Stimulated activated CD4-positive, alpha-beta T cell treated with anti-CD3 and anti-CD28 coated beads, TNF-alpha, amount 100 ng/mL, for 24 hours (primary cell): ENCODE data around the gene AKNA.
A peak's percentile ranks its signal among the peaks of the same experiment; 100 is the strongest.

Experiments
- DNase-seq, 3 experiments: peaks; one replicate each; pipeline ENCODE4 v3.0.0-alpha.2; 2020; ENCODE audit warnings: low read depth in 3 of 3

AKNA gene

GRCh38 chr9:114417511-114417910 lies 29.7 kb upstream of the AKNA start:
- DNase-seq, result no peak

DNA sequence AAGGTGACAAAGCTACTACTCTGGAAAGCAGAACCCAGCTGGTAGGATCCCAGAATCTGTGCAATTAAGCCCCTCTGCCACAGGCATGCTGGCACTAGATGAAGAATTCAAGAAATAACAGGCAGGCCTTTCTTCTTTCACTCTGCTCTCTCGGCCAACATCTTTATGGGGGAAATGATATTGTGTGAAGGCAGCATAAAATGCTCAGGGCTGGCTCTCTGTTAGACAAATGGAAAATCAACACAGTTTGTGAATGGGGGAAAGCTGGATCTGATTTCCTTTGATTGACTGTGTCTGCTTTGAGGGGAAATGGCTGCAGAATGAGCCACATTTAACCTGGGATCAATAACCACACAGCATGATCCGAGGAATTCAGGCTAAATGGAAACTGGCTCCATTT lies 29.1 kb upstream of the AKNA start:
- DNase-seq, result no peak

- no peak for DNase-seq
These were observed 28.5 kb upstream of the AKNA start for GRCh38 chr9:114416290-114416689.

- DNase-seq, result no peak
These were observed 26.6 kb upstream of the AKNA start for GRCh38 chr9:114414346-114414745.

DNA sequence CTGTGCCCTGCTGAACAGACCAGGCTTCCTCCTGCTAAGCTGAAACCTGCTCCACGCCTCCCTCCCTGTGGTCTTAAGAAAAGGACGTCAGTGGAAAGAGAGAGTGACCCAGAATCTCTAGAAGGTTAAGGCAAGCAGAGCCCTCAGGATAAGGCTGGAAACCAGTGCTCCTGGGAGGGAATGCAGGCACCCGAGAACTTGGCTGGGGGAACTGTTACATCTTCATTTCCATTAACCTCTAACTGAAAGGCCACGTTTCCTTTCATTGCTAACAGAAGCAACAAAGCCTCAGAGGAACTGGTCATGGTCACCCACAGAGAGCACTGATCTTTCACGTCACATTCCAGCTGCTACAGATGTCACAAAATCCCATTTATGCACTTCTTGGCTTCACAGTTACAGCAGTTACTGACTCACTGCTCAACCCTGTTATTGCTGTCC lies 26.1 kb upstream of the AKNA start:
- no peak for DNase-seq

DNA sequence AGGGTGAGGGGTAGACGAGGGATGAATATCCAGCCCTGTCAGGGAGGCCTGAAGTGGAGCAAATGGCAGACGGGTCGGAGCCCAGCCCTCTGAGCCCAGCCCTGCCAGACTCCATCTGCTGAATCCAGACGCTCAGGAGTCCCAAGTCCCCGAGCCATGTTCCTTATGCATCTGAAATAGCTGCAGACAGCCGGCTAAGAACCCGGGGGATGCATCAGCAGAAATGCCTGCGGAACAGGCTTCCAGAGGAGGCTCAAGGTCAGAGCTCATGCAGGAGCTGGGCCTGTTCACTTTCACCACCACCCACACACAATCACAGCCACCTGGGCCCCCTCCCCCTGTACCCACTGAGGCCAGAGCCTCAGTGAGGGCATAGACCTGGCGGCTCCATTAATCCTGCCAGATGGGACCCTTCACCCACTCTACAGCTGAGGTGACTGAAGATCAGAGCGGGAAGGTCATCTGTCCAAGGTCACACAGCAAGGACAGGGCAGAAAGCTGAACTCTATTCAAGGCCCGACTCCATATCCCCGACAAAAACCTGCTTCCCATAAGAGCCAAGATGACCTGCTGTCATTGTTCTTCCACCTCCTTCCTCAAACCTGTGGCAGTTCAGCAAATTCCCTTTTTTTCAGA lies 24.4 kb upstream of the AKNA start:
- DNase-seq, result no peak

DNA sequence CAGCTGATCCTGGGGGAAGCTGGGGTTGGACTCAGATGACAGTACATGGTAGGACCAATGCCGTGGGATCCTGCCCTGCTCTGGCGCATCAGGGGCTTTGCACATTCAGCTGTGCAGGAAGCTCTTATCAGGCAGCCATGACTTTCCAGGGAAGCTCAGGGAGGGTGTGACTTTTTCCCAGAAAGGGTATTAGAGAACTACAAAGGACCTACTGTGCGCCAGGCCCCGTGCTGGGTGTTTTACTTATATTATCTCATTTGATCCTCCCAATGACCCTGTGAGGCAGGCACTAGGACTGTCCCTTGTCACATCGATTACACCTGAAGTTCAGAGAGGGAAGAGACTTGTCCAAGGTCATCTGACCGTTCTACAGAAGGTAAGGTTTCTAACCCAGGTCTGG lies 23.7 kb upstream of the AKNA start:
- DNase-seq, result no peak

DNA sequence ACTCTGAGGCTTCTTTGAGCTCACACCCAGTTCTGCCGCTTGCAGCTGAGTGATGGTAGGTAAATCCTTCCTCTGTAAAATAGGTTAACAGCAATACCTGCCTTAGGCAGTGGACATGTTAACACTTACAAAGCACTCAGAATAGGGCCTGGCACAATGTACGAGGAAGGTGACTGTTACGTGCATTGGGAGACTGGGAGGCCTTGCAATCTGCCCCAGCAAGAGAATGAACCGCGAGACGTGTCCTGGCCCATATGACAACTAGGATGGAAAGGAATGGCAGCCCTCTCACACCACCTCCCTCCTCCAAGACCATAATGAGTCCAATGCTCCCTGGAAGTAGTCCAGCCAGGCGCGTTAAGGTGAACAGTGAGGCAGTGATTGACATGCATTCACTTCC lies 23.1 kb upstream of the AKNA start:
- DNase-seq, result no peak

DNA sequence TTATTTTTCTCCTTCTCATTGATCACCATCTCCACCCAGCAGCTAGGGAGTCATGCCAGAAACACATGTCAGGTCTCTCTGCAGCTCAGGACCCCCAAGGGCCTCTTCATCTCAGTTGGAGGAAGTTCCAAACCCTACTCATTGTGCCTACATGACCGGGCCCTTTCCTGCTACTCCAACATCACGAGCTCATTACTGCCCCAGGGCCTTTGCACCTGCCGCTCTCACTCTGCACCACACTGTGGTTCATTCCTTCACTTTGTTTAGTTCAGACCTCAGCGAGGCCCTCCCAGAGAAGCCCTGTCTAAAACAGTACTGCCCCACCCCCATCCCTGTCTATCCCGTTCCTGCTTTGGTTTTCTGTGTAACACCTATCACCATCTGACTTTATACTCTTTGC lies 22.1 kb upstream of the AKNA start:
- no peak for DNase-seq

- no peak for DNase-seq
These were observed 21.5 kb upstream of the AKNA start for GRCh38 chr9:114409103-114409780.

DNA sequence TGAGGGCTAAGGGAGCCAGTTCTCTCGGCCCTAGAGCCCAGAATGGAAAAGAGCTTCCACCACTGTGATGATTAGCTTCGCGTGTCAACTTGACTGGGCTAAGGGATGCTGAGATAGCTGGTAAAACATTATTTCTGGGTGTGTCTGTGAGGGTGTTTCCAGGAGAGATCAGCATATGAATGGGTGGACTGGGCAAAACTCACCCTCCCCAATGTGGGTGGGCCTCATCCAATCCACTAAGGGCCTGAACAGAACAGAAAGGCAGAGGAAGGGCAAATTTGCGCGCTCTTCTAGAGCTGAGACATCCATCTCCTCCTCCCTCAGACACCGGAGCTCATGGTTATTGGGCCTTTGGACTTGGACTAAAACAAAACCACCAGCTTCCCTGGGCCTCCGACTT lies 20.9 kb upstream of the AKNA start:
- no peak for DNase-seq

DNA sequence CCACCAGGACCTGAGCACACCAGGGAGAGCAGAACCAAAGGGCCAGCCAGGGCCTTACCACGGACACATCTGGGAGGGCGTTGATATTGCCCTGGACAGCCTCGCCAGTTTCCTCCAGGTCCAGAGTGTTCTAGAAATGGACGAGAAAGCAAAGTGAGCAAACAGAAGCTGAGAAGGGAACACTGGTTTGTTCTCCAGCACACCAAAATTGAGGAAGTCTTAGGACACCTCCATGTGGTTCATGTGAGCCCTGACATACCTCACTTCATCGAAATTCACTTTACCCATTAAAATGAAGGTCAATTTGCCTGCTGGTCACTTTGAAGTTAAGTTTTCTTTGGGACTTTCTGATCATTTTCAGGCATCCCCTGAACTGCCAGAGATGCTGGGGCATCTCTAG lies 20.1 kb upstream of the AKNA start:
- no peak for DNase-seq

- no peak for DNase-seq
These were observed 18.7 kb upstream of the AKNA start for GRCh38 chr9:114406441-114406840.

DNA sequence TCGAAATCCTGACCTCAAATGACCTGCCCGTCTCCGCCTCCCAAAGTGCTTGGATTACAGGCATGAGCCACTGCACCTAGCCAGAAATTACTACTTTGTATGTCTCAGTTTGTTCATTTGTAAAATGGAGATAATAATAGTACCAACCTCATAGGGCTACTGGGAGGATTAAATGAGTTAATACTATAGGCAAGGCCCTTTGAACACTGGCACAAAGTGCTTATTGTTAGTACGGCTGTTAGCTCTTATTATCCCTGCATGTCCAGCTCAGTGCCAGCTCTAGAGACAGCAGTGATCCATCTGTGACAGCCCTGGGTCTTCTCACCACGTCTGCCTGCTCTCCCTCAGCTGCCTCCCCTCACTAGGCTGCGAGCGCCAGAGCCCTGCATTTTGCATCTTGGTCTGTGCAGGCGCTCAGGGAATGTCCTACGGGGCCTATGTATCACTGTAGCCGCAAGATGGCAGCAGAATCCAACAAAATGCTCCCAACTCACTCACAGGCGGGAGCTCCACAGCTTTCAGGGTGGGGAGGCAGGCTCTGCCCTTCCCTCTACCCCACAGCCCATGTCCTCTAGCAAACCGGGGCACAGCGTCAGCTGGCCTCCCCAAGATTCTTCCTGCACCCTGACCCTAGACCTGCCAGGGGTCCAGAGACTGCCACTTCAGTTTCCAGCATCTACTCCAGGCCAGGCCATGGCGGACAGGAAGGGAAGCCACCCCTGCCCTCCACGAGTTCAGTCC lies 17.7 kb upstream of the AKNA start:
- DNase-seq, result peak; percentile 59 to 72 (median 67)

DNA sequence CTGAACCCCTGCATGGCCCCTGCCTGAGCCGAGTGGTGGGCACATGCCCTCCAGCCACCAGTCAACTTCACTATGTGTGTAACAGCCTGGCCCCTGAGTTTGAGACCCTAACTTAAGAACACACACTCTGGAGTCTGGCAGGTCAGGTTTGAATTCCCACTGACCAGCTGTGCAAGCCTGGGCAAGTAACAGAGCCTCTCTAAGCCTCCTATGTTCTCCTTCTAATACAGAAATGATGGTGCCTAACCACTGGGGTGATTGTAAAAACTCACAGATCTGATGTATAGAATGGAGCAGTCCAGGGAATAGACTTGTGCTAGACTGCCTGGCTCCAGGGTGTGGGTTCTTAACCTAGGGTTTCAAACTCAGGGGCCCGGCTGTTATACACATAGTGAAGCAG lies 16.7 kb upstream of the AKNA start:
- DNase-seq, result no peak

GRCh38 chr9:114403153-114403756 lies 15.5 kb upstream of the AKNA start:
- DNase-seq, result no peak

DNA sequence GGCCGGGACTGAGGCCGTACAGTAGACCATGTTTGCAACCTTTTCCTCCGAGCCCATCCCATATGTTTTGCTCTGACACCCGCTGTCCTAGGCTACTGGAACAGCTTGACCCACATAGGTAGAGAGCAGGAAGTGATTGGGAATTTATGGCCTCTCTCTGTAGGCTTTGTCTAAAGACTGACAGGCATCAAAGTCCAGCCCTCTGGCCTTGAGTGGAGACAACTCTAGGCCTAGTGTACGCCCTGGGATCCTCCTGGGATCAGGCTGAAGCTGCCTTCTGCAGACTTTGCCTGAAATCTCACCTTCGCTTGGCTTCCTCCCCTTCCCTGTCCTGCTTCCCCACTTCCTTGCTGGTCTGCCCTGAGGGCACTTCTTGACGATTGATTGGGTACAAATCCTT lies 13.6 kb upstream of the AKNA start:
- DNase-seq, result no peak

- DNase-seq, result no peak
These were observed 13.0 kb upstream of the AKNA start for GRCh38 chr9:114400772-114401171.

DNA sequence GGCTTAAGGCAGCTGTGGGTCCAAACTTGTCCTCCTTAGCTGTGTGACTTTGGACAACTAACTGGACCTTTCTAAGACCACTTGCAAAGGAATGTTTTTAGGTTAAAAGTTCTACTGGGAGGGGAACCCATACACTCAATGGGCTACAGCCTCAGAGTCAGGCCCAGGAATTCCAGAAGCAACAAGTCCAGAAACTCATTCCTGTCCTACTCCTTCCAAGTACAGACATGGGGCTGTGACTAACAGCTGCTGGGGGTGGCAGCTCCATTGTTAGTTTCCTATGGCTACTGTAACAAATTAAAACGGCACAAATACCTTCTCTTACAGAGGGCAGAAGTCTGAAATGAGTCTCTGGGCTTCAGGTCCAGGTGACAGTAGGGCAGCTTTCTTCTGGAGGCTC lies 12.4 kb upstream of the AKNA start:
- DNase-seq, result no peak

- no peak for DNase-seq
These were observed 11.6 kb upstream of the AKNA start for GRCh38 chr9:114399381-114399780.

GRCh38 chr9:114397848-114398605 lies 10.2 kb upstream of the AKNA start:
- DNase-seq, result peak; percentile 86 to 96 (median 94)
